Suppressor macrophage treated with lipopolysaccharide for 1 hour (primary cell): ENCODE measurements around the gene TMEM53.
"Not testable (repeated sequence)": the region's sequence is repeated elsewhere in the genome, so short reads cannot be mapped to it uniquely, and the experiment has no call there.

Source experiments
- DNase-seq, 3 donors: peaks; one replicate each; pipeline ENCODE4 v3.0.0-alpha.2; 2020 to 2022

The TMEM53 gene

GRCh38 chr1:44672254-44672955, 1.9 kb downstream of the TMEM53 start:
- DNase-seq, result peak; percentile 87 to 94 (median 93)

GRCh38 chr1:44670751-44671640, 3.3 kb downstream of the TMEM53 start:
- no peak for DNase-seq

DNA sequence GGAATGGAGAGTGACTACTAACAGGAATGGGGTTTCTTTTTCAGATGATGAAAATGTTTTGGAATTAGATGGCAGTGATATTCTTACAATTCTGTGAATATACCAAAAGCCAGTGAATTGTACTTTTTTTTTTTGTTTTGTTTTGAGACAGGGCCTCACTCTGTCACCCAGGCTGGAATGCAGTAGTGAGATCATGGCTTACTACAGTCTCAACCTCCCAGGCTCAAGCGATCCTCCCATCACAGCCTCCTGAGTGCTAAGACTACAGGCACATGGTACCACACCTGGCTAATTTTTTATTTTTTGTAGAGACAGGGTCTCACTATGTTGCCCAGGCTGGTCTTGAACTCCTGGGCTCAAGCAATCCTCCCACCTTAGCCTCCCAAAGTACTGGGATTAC, 7.6 kb downstream of the TMEM53 start:
- DNase-seq, result not testable (repeated sequence)

DNA sequence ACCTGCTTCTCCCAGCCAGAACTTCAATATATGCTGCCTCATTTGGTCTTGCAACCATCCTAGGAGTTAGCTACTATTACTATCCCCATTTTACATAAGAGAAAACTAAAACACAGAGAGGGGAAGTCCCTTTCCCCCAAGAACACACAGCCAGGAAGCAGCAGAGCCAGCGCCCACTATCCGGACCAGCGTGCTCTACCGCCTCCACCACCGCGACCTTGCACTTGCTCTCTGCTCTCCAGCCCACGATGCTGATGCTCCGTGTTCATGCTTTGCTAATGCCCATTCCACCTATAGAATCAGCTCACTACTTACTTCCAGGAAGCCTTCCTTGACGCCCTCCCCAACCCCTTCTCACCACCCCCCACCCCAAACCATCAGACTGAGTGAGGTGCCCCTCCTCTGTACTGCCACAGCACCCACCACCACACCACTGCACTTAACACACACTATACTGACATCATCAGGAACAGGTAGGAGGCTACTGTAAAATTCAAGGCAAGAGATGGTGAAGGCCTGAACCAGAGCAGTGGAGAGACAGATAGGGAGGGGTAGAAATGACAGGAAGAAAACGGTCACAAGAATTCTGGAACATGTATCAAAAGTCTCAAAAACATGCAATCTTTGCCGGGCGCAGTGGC, 9.4 kb downstream of the TMEM53 start:
- DNase-seq, result peak; percentile 71 to 73 (median 71)

DNA sequence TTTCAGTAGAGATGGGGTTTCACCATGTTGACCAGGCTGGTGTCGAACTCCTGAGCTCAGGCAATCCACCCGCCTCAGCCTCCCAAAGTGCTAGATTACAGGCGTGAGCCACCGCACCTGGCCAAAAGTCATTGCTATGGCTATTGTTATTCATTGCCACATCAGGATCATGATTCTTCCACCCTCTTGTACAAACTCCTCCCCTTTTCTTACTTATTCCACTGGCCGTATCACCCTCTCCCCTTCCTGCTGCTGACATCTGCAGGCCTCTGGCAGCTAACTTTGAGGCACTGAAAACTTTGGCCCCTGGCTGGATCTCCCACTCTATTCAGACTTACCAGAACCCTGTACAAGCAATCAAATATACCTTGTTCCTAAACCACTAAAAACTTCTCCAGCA, 10.9 kb downstream of the TMEM53 start:
- DNase-seq, result no peak

GRCh38 chr1:44662683-44663030, 11.6 kb downstream of the TMEM53 start:
- DNase-seq, result no peak

GRCh38 chr1:44661781-44662682, 12.2 kb downstream of the TMEM53 start:
- no peak for DNase-seq

GRCh38 chr1:44660176-44660575, 14.1 kb downstream of the TMEM53 start:
- no peak for DNase-seq

GRCh38 chr1:44659566-44659965, 14.7 kb downstream of the TMEM53 start:
- DNase-seq, result no peak

DNA sequence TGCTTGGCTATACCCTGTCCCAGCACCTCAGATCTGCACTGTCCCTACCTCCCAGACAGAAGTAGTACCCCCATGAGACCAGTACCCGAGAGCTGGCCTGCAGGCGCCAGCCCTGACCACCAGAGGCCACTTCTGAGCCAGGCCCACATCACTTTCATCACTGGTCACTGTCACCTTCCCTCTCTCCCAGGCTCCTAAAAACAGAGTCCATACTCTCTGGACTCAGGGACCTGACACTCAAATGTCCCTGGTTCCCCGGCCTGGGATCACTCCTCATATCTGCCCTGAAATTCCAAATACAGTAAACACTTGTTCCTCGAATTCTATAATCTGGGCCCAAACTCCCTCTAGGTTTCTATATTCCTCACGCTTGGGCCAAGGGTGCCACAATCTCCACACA, 18.7 kb downstream of the TMEM53 start:
- DNase-seq, result peak; percentile 41 to 55 (median 45)

GRCh38 chr1:44654621-44655187, 19.6 kb downstream of the TMEM53 start:
- no peak for DNase-seq

DNA sequence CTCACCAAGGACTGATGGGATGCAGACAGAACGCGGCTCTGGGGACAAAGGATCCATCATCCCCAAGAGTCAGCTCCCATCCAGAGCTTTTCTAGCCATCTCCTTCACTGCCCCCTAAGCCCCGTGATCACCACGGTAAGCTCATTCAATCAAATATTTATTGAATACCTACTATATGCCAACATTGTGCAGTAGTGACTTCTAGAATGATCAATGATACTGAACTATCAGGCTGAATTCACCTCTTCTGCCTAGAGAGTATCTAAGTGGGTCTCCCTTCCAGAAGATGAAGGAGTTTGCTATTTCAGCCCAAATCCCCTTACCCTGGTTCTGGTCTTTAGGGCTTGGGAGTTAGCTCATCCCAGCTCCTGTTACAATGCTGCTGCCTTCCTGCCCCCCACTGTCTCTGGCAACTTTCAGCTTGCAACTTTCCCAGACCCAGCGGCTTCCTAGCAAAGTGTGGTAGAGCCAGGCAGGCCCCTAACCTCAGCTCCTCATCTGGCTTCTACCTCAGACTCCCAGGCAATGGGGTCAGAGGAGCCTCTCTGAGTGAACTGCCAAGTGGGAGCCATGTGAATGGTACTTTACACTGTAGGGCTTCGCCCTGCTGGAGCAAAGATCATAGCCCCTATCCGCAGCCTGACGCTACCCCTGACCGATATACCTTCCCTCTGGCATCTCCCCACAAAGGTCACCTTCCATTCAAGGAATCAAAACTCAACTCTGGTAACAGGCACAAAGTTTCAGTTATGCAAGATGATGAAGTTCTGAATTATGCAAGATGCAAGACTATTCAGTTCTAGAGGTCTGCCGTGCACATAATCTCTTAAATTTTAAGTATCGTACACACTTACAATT, 20.9 kb downstream of the TMEM53 start:
- no peak for DNase-seq

GRCh38 chr1:44652445-44653106, 21.7 kb downstream of the TMEM53 start:
- DNase-seq, result peak; percentile 76 to 84 (median 82)

- DNase-seq, result no peak
Measured at GRCh38 chr1:44651069-44651468, 23.2 kb downstream of the TMEM53 start.

GRCh38 chr1:44650159-44650831, 24.0 kb downstream of the TMEM53 start:
- DNase-seq, result no peak

- no peak for DNase-seq
Measured at GRCh38 chr1:44649788-44650158, 24.5 kb downstream of the TMEM53 start.

GRCh38 chr1:44648529-44649250, 25.6 kb downstream of the TMEM53 start:
- DNase-seq, result no peak

DNA sequence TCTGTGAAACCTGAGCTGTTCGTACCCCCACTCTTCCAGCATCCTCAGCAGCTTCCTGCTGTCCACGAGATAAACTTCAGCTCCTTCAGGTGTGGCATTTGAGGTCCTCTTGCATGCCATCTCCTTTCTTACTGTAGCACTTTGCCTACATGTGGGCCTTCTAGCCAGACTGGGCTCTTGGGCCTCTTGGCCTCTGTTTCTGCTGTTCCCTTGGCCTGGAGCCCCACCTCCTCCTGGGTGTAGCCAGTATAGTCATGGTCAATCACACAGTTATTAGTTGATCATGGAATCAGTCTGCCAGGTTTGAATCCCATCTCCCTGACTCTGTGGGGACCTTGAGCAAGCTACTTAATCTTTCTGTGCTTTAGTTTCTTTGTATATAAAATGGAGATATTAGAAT, 26.4 kb downstream of the TMEM53 start:
- no peak for DNase-seq
